A673 (cell line): Measurements from ENCODE around the gene PNLIP.

Source experiments
- CTCF ChIP-seq: fragments of 300-800, 200-600 bp; sonication (generic); conservative IDR thresholded peaks from 2 replicates; pipeline ENCODE4 v1.5.1; 2017; ENCODE audit warnings: low read depth, mild to moderate bottlenecking, antibody characterized with exemption, low read length, moderate library complexity, mixed read lengths
- EZH2 ChIP-seq: fragments of 200-600 bp; sonication (generic); IDR thresholded peaks from 2 replicates; pipeline ENCODE4 v1.6.1; 2017; ENCODE audit warnings: borderline replicate concordance, low read depth, mild to moderate bottlenecking, mixed read lengths, antibody characterized with exemption, low read length; ENCODE audit not compliant: poor library complexity, severe bottlenecking

- TF ChIP-seq CTCF, result no peak
- no peak for TF ChIP-seq EZH2
Observed at GRCh38 chr10:116594525-116595035, 48.8 kb downstream of the PNLIP start.
